ENCODE results near the gene CDX2.

The CDX2 gene

GRCh38 chr13:27927444-27928352, 41.4 kb downstream of the CDX2 start:
- DNase-seq = no peak

GRCh38 chr13:27926644-27927434, 42.3 kb downstream of the CDX2 start:
- no peak for DNase-seq

GRCh38 chr13:27925220-27925991, 43.7 kb downstream of the CDX2 start:
- DNase-seq = no peak

GRCh38 chr13:27924529-27925141, 44.5 kb downstream of the CDX2 start:
- DNase-seq = no peak

GRCh38 chr13:27923794-27924528, 45.2 kb downstream of the CDX2 start:
- DNase-seq = no peak

- no peak for DNase-seq
Observed at GRCh38 chr13:27922883-27923612, 46.1 kb downstream of the CDX2 start.

- DNase-seq = no peak
Observed at GRCh38 chr13:27921961-27922882, 46.9 kb downstream of the CDX2 start.

GRCh38 chr13:27921421-27921960, 47.6 kb downstream of the CDX2 start:
- no peak for DNase-seq

GRCh38 chr13:27920677-27921420, 48.3 kb downstream of the CDX2 start:
- DNase-seq = no peak

- DNase-seq = no peak
Observed at GRCh38 chr13:27919934-27920676, 49.0 kb downstream of the CDX2 start, which contains the start of gene PDX1. Gene PDX1 (plus strand): TSS chr13:27920000. CDS start chr13:27920139, 139 bp downstream.

GRCh38 chr13:27919659-27919933, 49.5 kb downstream of the CDX2 start:
- DNase-seq = no peak

GRCh38 chr13:27918918-27919658, 50.0 kb downstream of the CDX2 start:
- no peak for DNase-seq

GRCh38 chr13:27918041-27918917, 50.8 kb downstream of the CDX2 start:
- no peak for DNase-seq

GRCh38 chr13:27917121-27917947, 51.8 kb downstream of the CDX2 start:
- no peak for DNase-seq
